A549 (cell line): Measurements from ENCODE around the gene DYNLRB1. TPM values are rescaled to one million over a fixed set of nuclear protein-coding genes. Genes with fewer than 3 reads are reported as not detected.

Experiments used
- ATAC-seq, 2 experiments: fragments of 200-7000 bp in 1 of 2; fragments of >200 bp in 1 of 2; cut with Nextera tagmentation in 1 of 2; cut with Tn5 transposase in 1 of 2; 3 replicates each; pipeline versions ENCODE4 v1.8.0 to v1.9.1; 2018 to 2020; ENCODE audit warnings: mild to moderate bottlenecking in 1 of 2, moderate library complexity in 1 of 2
- CTCF ChIA-PET: fragments of 300-600 bp; sonication (Branson Sonifier 250); formaldehyde crosslinking; extraction: SDS; loops from one replicate; lab custom pipeline; 2021; ENCODE audit warnings: antibody characterized with exemption, inconsistent platforms; lab: Yijun Ruan, JAX
- POLR2A ChIA-PET: fragments of 350-600 bp; formaldehyde crosslinking; extraction: SDS; loops from one replicate; lab custom pipeline; 2021; ENCODE audit warnings: antibody characterized with exemption, inconsistent platforms; lab: Yijun Ruan, JAX
- DNase-seq, 2 experiments: peaks; one replicate each; pipeline versions ENCODE4 v3.0.0 to v3.0.0-alpha.2; 2011 to 2016; ENCODE audit warnings: low read depth in 1 of 2, low spot score in 1 of 2
- FAIRE-seq: peaks from 2 replicates; lab custom pipeline; 2011; peaks lifted over from hg19 to GRCh38; lab: Jason Lieb, UNC
- H3K27ac ChIP-seq, 2 experiments: fragments of >200 bp; sonication (Bioruptor Twin); formaldehyde crosslinking; 3 replicates each; pipeline ENCODE4 v1.5.1; 2016 to 2017
- H3K4me1 ChIP-seq: fragments of >200 bp; sonication (Bioruptor Twin); formaldehyde crosslinking; 3 replicates; pipeline ENCODE4 v1.6.1; 2016
- H3K4me2 ChIP-seq: fragments of >200 bp; sonication (Bioruptor Twin); formaldehyde crosslinking; 3 replicates; pipeline ENCODE4 v1.6.1; 2016
- H3K4me3 ChIP-seq: fragments of >200 bp; sonication (Bioruptor Twin); formaldehyde crosslinking; 3 replicates; pipeline ENCODE4 v1.5.1; 2016
- H3K9me3 ChIP-seq: fragments of >200 bp; sonication (Bioruptor Twin); formaldehyde crosslinking; 3 replicates; pipeline ENCODE4 v1.6.1; 2016
- CTCF ChIP-seq: fragments of >200 bp; sonication (Bioruptor Twin); formaldehyde crosslinking; IDR thresholded peaks from 3 replicates; pipeline ENCODE4 v1.5.1; 2016
- E2F6 ChIP-seq: IDR thresholded peaks from 2 replicates; pipeline ENCODE4 v1.6.1; 2012; ENCODE audit warnings: low read depth, borderline replicate concordance
- EHF ChIP-seq: fragments of 250-450 bp; sonication (Bioruptor Pico); IDR thresholded peaks from 2 replicates; pipeline ENCODE4 v1.5.0; 2020; ENCODE audit warnings: mild to moderate bottlenecking
- EHMT2 ChIP-seq: fragments of 200-600 bp; sonication (generic); IDR thresholded peaks from 2 replicates; pipeline ENCODE4 v1.6.1; 2016; ENCODE audit warnings: antibody characterized with exemption, low read depth, mild to moderate bottlenecking, moderate library complexity
- EP300 ChIP-seq, 2 experiments: fragments of >200 bp; sonication (Bioruptor Twin); formaldehyde crosslinking; IDR thresholded peaks; 2 replicates in 1 of 2; 3 replicates in 1 of 2; pipeline ENCODE4 v1.6.1; 2016 to 2017
- FOXS1 ChIP-seq: fragments of 250-450 bp; sonication (Bioruptor Pico); IDR thresholded peaks from 2 replicates; pipeline ENCODE4 v1.5.0; 2020; ENCODE audit warnings: mild to moderate bottlenecking, moderate library complexity
- HOXB5 ChIP-seq: fragments of 250-450 bp; sonication (Bioruptor Pico); IDR thresholded peaks from 2 replicates; pipeline ENCODE4 v1.5.0; 2020; ENCODE audit warnings: mild to moderate bottlenecking, moderate library complexity
- MAZ ChIP-seq: fragments of 150-350 bp; IDR thresholded peaks from 2 replicates; pipeline ENCODE4 v1.6.1; 2014; ENCODE audit warnings: antibody characterized with exemption, low read depth, low read length, borderline replicate concordance
- PBX3 ChIP-seq: IDR thresholded peaks from 2 replicates; pipeline ENCODE4 v1.6.1; 2012
- PHF8 ChIP-seq: fragments of 200-600 bp; sonication (generic); IDR thresholded peaks from 2 replicates; pipeline ENCODE4 v1.6.1; 2016; ENCODE audit warnings: low read depth, mild to moderate bottlenecking, antibody characterized with exemption, moderate library complexity, borderline replicate concordance
- POLR2AphosphoS2 ChIP-seq: conservative IDR thresholded peaks from 2 replicates; pipeline ENCODE4 v1.6.1; 2012; ENCODE audit warnings: low read length, improper control_type of control experiment, inconsistent platforms
- REST ChIP-seq: fragments of 200-600 bp; sonication (generic); IDR thresholded peaks from 2 replicates; pipeline ENCODE4 v1.6.1; 2016; ENCODE audit warnings: antibody characterized with exemption, mild to moderate bottlenecking, moderate library complexity
- RFX5 ChIP-seq: fragments of 450-650 bp; IDR thresholded peaks from 2 replicates; pipeline ENCODE4 v1.7.1; 2014; ENCODE audit warnings: antibody characterized with exemption, mild to moderate bottlenecking, moderate library complexity
- SMC3 ChIP-seq: fragments of >200 bp; sonication (Bioruptor Twin); formaldehyde crosslinking; IDR thresholded peaks from 3 replicates; pipeline ENCODE4 v1.6.1; 2018; ENCODE audit warnings: inconsistent platforms
- SREBF2 ChIP-seq: fragments of 450-650 bp; IDR thresholded peaks from 2 replicates; pipeline ENCODE4 v1.6.1; 2014; ENCODE audit warnings: mild to moderate bottlenecking, moderate library complexity
- TFCP2L1 ChIP-seq: fragments of 250-450 bp; sonication (Bioruptor Pico); IDR thresholded peaks from 2 replicates; pipeline ENCODE4 v1.5.0; 2021; ENCODE audit warnings: mild to moderate bottlenecking
- ZC3H11A ChIP-seq: fragments of 450-650 bp; IDR thresholded peaks from 2 replicates; pipeline ENCODE4 v1.6.1; 2014; ENCODE audit warnings: antibody characterized with exemption, mild to moderate bottlenecking
- WGBS: methylation state at CpG from one replicate; pipeline ENCODE4 v1.1.6; 2017; ENCODE audit errors: missing lambda C conversion rate; 5-methylcytosine and 5-hydroxymethylcytosine counted together
- polyA plus RNA-seq, 4 experiments: library from polyadenylated mRNA; depleted of rRNA in 3 of 4; stranded (reverse); fragments of >200 nt; fragmentation: RNase III in 1 of 4; extraction: RNeasy Plus Mini Kit Qiagen cat#74134 plus additional on column Dnase treatment in 1 of 4; gene quantifications; 2 replicates in 3 of 4; 3 replicates in 1 of 4; pipeline ENCODE4 v1.2.3, GENCODE V29; 2011 to 2017

The DYNLRB1 gene
- polyA plus RNA-seq, 2 of the 4 experiments (the other 2 are of a cell fraction), result 148 to 211 TPM

- DNase-seq (no peak), FAIRE-seq (no peak), ATAC-seq (no peak)
- no peaks in the 10 kb centered on the region for H3K9me3 ChIP-seq
- H3K27ac ChIP-seq, result no peak overlapping the region
- H3K4me1 ChIP-seq, result no peaks in the 10 kb centered on the region
- H3K4me3 ChIP-seq, result no peak overlapping the region
- ChIA-PET POLR2A (no interaction called here), CTCF (interaction anchor here (0.5 to 3.6 kb wide), 8 partner anchors 10 to 261 kb away, joined by 3 to 18 read pairs (median 4); no protein-coding TSS in a partner anchor)
- TF ChIP-seq RFX5, result no peak
- TF ChIP-seq REST, result no peak
- TF ChIP-seq HOXB5 (CRISPR knock-in tag), result no peak
- TF ChIP-seq POLR2AphosphoS2, result no peak
- no peak for TF ChIP-seq PHF8
- no peak for TF ChIP-seq SREBF2
- no peak for TF ChIP-seq EP300 (IDR thresholded peaks at IDR 0.05)
- no peak for TF ChIP-seq E2F6
- no peak for TF ChIP-seq FOXS1
- TF ChIP-seq EHMT2, result no peak
- TF ChIP-seq ZC3H11A, result no peak
- no peak for TF ChIP-seq TFCP2L1 (CRISPR knock-in tag)
- WGBS, result 93% methylated on average over 7 of the region's 7 CpGs
- H3K4me2 ChIP-seq, result no peak overlapping the region
Observed at GRCh38 chr20:34573541-34574300, 57.5 kb downstream of the DYNLRB1 start.

- H3K4me3 ChIP-seq, result no peak overlapping the region
- H3K4me2 ChIP-seq, result no peak overlapping the region
- CTCF ChIA-PET, result interaction anchor here (0.5 to 3.6 kb wide), 7 partner anchors 9 to 262 kb away, joined by 3 to 18 read pairs (median 4); no protein-coding TSS in a partner anchor
- POLR2A ChIA-PET, result no interaction called here
- ATAC-seq, result no peak
- H3K4me1 ChIP-seq, result peaks cover 3% of the 10 kb centered on the region; the same call in 2 of the 3 replicates
- H3K27ac ChIP-seq, result no peak overlapping the region
- no peak for TF ChIP-seq EHF (CRISPR knock-in tag)
- no peak for TF ChIP-seq MAZ
- no peak for TF ChIP-seq SMC3
- TF ChIP-seq SREBF2, result no peak
- TF ChIP-seq PBX3, result no peak
- no peak for TF ChIP-seq CTCF
- H3K9me3 ChIP-seq, result no peaks in the 10 kb centered on the region
- FAIRE-seq, result no peak
- WGBS, result 96% methylated on average over 5 of the region's 5 CpGs
- no peak for DNase-seq
Observed at GRCh38 chr20:34574426-34574825, 58.2 kb downstream of the DYNLRB1 start.
